ENCODE results near the gene NEO1. TPM values are rescaled to one million over a fixed set of nuclear protein-coding genes. Genes with fewer than 3 reads are reported as not detected.

NEO1 gene
- polyA plus RNA-seq, 1 donor (not counting 4 experiments of a cell fraction or from before 2014, with no cell fraction given) = 4.4 TPM

- H4K20me1 ChIP-seq (ENCODE audit: control insufficient read depth, extremely low read depth, insufficient read depth, low read length) = no peaks in the 10 kb centered on the region
- H3K9ac ChIP-seq (ENCODE audit: control insufficient read depth, extremely low read depth, insufficient read depth, low read length) = no peak overlapping the region
- FAIRE-seq (no peak), DNase-seq (ENCODE audit: low read depth, low spot score) (no peak)
- no peaks in the 10 kb centered on the region for H3K4me1 ChIP-seq (ENCODE audit: control insufficient read depth, extremely low read depth, insufficient read depth, low read length)
- H3K27me3 ChIP-seq (ENCODE audit: control insufficient read depth, extremely low read depth, insufficient read depth, low read length) = peaks cover 7% of the 10 kb centered on the region
- H3K9me1 ChIP-seq (ENCODE audit: control insufficient read depth, extremely low read depth, insufficient read depth, low read length) = no peaks in the 10 kb centered on the region
- no peaks in the 10 kb centered on the region for H3K79me2 ChIP-seq (ENCODE audit: control insufficient read depth, insufficient read depth, low read length)
- no peaks in the 10 kb centered on the region for H3K36me3 ChIP-seq (ENCODE audit: control insufficient read depth in 2 of 2, extremely low read depth in 1 of 2, insufficient read depth in 2 of 2, low read length in 2 of 2)
- dilution Hi-C loops (cut with MboI; ENCODE audit: extremely low pct_ligation_motif_present, low sequenced_read_pairs) = no loop called here
- no peak overlapping the region for H3K27ac ChIP-seq (ENCODE audit: control insufficient read depth, insufficient read depth, low read length)
- H3K4me2 ChIP-seq (ENCODE audit: control insufficient read depth, extremely low read depth, insufficient read depth, low read depth, low read length) = no peak overlapping the region
- H3K4me3 ChIP-seq (ENCODE audit: control insufficient read depth in 2 of 3, extremely low read depth in 1 of 3, insufficient read depth in 2 of 3, low read depth in 1 of 3, low read length in 3 of 3) = no peak overlapping the region
- no peaks in the 10 kb centered on the region for H3K9me3 ChIP-seq (ENCODE audit: control insufficient read depth, low read depth, low read length)
- no peak overlapping the region for H2AFZ ChIP-seq (ENCODE audit: control insufficient read depth, low read length)
- no peak for TF ChIP-seq EZH2 (IDR thresholded peaks at IDR 0.05; ENCODE audit: low read length)
- TF ChIP-seq, protein P1, sequence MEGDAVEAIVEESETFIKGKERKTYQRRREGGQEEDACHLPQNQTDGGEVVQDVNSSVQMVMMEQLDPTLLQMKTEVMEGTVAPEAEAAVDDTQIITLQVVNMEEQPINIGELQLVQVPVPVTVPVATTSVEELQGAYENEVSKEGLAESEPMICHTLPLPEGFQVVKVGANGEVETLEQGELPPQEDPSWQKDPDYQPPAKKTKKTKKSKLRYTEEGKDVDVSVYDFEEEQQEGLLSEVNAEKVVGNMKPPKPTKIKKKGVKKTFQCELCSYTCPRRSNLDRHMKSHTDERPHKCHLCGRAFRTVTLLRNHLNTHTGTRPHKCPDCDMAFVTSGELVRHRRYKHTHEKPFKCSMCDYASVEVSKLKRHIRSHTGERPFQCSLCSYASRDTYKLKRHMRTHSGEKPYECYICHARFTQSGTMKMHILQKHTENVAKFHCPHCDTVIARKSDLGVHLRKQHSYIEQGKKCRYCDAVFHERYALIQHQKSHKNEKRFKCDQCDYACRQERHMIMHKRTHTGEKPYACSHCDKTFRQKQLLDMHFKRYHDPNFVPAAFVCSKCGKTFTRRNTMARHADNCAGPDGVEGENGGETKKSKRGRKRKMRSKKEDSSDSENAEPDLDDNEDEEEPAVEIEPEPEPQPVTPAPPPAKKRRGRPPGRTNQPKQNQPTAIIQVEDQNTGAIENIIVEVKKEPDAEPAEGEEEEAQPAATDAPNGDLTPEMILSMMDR (optimal IDR thresholded peaks at IDR 0.05 in 1 of 3, IDR thresholded peaks at IDR 0.05 in 1 of 3, conservative IDR thresholded peaks at IDR 0.05 in 1 of 3; ENCODE audit: extremely low read depth in 1 of 3, insufficient read depth in 2 of 3, low read length in 3 of 3) = no peak
These were observed 280.7 kb downstream of the NEO1 start for GRCh38 chr15:73333001-73333400.

DNA sequence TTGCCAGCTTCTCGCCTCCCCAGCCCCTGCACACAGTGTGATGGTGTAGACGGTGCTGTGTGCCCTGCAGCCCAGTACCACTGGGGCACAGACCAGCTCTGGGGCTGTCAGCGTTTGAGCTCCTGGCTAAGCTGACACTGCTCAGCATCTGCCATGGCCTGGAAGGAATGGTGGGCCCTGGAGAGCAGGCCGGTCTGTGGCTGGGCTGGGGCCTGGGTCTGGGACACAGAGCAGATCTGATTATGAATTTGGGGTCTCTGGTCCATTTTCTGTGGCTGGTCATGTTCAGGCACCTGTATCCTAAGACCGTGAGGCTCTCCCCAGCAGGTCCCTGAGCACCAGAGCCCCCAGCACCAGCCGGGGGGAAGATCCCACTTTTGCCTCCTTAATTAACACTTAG, 281.8 kb downstream of the NEO1 start:
- Histone ChIP-seq H3K36me3 (ENCODE audit: control insufficient read depth in 2 of 2, extremely low read depth in 1 of 2, insufficient read depth in 2 of 2, low read length in 2 of 2) (no peaks in the 10 kb centered on the region), H3K79me2 (ENCODE audit: control insufficient read depth, insufficient read depth, low read length) (no peaks in the 10 kb centered on the region), H3K4me1 (ENCODE audit: control insufficient read depth, extremely low read depth, insufficient read depth, low read length) (no peaks in the 10 kb centered on the region), H2AFZ (ENCODE audit: control insufficient read depth, low read length) (no peak overlapping the region), H3K27ac (ENCODE audit: control insufficient read depth, insufficient read depth, low read length) (no peak overlapping the region), H4K20me1 (ENCODE audit: control insufficient read depth, extremely low read depth, insufficient read depth, low read length) (no peaks in the 10 kb centered on the region), H3K9me3 (ENCODE audit: control insufficient read depth, low read depth, low read length) (no peaks in the 10 kb centered on the region), H3K9ac (ENCODE audit: control insufficient read depth, extremely low read depth, insufficient read depth, low read length) (no peak overlapping the region), H3K9me1 (ENCODE audit: control insufficient read depth, extremely low read depth, insufficient read depth, low read length) (no peaks in the 10 kb centered on the region), H3K27me3 (ENCODE audit: control insufficient read depth, extremely low read depth, insufficient read depth, low read length) (peaks cover 7% of the 10 kb centered on the region), H3K4me3 (ENCODE audit: control insufficient read depth in 2 of 3, extremely low read depth in 1 of 3, insufficient read depth in 2 of 3, low read depth in 1 of 3, low read length in 3 of 3) (no peak overlapping the region), H3K4me2 (ENCODE audit: control insufficient read depth, extremely low read depth, insufficient read depth, low read depth, low read length) (no peak overlapping the region)
- dilution Hi-C loops (cut with MboI; ENCODE audit: extremely low pct_ligation_motif_present, low sequenced_read_pairs) = no loop called here
- no peak for DNase-seq (ENCODE audit: low read depth, low spot score)
- no peak for FAIRE-seq
- TF ChIP-seq, protein P1 (optimal IDR thresholded peaks at IDR 0.05 in 1 of 3, IDR thresholded peaks at IDR 0.05 in 1 of 3, conservative IDR thresholded peaks at IDR 0.05 in 1 of 3; ENCODE audit: extremely low read depth in 1 of 3, insufficient read depth in 2 of 3, low read length in 3 of 3) = no peak
- TF ChIP-seq EZH2 (IDR thresholded peaks at IDR 0.05; ENCODE audit: low read length) = no peak

All from keratinocyte (primary cell).